Adrenal gland (tissue), 5 donors: ENCODE results near the gene TBKBP1.

ENCODE experiments used
- POLR2A ChIP-seq, 2 donors: fragments of 450-650 bp; IDR thresholded peaks; one replicate each; pipeline ENCODE4 v1.6.1; 2017; ENCODE audit warnings: antibody characterized with exemption in 2 of 2, mild to moderate bottlenecking in 2 of 2, moderate library complexity in 1 of 2
- TF ChIP-seq, protein P1 (sequence below), 6 experiments: fragments of 450-650 bp in 4 of 6; fragments of 200-600 bp in 2 of 6; sonication (generic) in 1 of 6; IDR thresholded peaks; 1 replicate in 5 of 6; 2 replicates in 1 of 6; pipeline versions ENCODE4 v1.5.1 to v1.8.0; 2016 to 2021; ENCODE audit warnings: antibody characterized with exemption in 6 of 6, mild to moderate bottlenecking in 2 of 6, moderate library complexity in 1 of 6
- donor health status: DM: no; HTN: no; CAD: no.

DNA sequence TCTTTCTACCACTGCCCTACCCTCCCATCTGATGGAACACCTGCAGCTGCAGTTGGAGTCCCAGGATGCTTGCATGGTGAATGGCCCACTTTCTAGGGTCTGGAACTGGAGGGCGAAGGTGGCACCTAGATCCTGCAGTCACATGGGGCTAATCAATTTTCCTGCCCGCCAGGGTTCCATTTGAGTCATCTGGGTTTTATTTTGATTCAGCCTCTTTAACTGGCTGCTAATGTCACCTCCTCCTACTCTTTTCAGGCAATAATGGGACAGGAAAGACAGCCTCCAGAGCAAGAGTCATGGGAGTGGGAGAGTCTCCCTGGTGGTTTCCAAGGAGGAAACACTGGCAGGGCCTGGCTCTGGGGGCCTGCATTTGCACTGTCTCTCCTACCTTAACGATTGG is 3.8 kb upstream of the TBKBP1 start:
- TF ChIP-seq, protein P1, sequence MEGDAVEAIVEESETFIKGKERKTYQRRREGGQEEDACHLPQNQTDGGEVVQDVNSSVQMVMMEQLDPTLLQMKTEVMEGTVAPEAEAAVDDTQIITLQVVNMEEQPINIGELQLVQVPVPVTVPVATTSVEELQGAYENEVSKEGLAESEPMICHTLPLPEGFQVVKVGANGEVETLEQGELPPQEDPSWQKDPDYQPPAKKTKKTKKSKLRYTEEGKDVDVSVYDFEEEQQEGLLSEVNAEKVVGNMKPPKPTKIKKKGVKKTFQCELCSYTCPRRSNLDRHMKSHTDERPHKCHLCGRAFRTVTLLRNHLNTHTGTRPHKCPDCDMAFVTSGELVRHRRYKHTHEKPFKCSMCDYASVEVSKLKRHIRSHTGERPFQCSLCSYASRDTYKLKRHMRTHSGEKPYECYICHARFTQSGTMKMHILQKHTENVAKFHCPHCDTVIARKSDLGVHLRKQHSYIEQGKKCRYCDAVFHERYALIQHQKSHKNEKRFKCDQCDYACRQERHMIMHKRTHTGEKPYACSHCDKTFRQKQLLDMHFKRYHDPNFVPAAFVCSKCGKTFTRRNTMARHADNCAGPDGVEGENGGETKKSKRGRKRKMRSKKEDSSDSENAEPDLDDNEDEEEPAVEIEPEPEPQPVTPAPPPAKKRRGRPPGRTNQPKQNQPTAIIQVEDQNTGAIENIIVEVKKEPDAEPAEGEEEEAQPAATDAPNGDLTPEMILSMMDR (IDR thresholded peaks at IDR 0.05), result no peak
- no peak for TF ChIP-seq POLR2A (IDR thresholded peaks at IDR 0.05)
